HG02943 (cell line): ENCODE measurements around the gene PSMD7.

Experiments
- ATAC-seq: cut with Tn5 transposase; IDR thresholded peaks from one replicate; pipeline ENCODE4 v1.9.1; 2021; ENCODE audit warnings: mild to moderate bottlenecking, low read depth, moderate library complexity; ENCODE audit not compliant: unreplicated experiment

The PSMD7 gene

DNA sequence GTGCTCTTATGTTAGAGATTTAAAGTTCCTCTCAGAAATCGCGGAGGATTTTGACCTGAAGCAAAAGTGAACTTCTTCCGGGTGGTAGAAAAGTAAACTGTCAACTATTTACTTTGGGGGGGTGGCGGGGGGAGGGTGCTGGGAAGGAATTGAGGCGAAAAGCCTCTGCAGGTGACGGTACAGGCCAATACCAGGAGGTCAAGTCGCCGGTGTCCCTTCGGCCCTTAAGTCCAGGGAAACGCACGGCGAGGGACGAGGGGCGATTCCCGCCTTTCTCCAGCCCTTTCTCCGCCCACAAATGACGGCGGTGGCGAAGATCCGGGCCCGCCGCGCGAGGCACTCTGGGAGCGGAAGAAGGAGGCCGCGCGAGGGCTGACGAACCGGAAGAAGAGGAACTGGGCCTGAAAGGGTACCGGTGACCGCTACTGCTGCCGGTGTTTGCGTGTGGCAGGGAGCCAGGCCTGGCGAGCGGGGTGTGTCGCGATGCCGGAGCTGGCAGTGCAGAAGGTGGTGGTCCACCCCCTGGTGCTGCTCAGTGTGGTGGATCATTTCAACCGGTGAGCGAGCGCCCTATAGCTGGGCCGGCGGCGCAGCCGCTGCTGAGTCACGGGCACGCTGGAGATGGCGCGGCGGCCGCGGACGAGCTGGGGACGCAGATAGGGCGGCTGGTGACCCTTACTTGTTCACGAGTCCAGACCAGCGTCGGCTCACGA is at the start of gene PSMD7:
Gene PSMD7 (plus strand): TSS at position 383 of the 713 bp plus-strand sequence. CDS start 101 bp downstream, at position 484.
- peak; percentile 95 for ATAC-seq

DNA sequence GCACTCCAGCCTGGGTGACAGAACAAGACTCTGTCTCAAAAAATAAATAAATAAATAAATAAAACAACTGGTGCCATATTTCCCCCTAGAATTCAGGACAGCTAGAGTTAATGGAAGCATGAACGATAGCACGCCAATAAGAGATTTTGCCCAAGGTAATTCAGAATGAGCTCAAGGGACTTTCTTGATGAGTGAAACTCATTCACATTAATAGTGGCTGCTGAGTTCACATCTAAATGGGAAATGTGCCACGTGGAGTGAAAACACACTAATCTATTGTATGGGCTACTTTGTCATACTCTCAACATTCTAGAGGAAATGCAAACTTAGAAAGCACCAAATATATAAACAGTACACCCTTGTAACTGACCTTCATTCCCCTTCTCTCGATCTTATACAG is 47.4 kb upstream of the PSMD7 start:
- no peak for ATAC-seq

DNA sequence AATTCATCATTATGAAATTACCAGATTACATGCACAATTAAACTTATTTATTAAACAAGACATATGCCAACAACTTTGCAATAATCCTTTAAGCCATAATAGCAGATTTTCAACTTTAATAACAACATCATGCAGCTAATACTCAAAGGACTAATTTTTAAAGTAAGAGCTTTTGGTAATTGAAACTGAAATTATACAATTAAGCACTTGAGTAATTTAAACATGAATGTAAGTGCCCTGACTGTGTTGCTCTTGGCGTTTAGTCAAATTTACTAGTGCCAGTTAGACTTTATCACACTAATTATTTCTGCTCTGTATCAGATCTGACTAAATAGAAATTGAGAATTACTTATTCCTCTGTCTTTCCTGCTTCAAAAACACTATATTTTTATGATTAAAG is 46.8 kb upstream of the PSMD7 start:
- no peak for ATAC-seq

DNA sequence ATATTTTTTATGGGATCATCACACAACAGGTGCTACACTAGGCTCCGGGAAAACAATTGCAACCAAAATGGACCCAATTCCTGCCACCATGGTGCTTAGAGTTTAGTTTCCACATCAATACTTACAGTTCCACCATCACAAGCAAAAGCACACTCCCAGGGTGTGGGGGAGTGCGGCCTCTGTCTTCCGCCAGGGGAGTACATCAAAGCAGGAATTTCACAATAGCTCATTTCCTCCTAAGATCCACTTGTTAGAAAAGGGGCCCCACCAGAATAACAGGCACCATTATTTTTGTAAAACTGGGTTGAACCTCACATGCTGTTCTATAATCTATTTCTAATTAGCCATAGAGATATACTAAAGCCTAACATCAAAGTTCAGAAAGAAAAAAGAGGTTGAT is 44.3 kb upstream of the PSMD7 start:
- ATAC-seq = no peak

DNA sequence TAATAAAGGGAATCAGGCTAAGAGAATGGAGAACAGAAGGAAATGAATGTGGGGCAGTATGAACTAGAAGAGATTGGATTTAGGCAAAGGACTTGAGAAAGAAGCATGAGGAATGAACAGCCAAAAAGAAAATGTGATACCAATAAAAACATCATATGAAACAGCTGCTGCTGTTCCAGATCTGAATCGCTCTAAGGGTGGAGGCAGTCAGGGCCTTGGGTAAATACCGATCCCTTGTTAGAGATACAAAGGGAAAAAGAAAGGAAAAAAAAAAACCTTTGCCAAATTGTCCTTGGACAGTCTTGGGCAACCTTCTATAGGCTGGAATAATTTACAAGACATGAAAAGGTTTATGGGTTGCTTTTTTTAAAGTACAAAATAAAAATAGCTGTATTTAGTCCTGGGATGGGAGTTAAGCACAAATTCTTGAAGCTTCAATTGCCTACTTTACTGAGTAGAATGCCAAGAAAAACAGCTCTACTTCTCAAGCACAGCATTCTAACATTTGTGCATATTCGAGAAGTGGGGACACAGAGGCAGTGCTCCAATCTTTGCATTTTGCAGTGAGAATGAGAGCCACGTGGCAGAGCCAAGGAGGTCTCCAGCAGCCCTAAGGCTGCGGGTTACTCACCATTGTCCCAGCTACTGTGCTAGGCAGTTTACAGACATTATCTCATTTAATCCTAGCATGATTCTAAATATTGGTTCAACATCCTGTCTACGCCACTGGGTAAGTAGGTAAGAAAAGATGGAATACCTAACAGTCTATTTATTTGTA is 43.3 kb upstream of the PSMD7 start:
- no peak for ATAC-seq

DNA sequence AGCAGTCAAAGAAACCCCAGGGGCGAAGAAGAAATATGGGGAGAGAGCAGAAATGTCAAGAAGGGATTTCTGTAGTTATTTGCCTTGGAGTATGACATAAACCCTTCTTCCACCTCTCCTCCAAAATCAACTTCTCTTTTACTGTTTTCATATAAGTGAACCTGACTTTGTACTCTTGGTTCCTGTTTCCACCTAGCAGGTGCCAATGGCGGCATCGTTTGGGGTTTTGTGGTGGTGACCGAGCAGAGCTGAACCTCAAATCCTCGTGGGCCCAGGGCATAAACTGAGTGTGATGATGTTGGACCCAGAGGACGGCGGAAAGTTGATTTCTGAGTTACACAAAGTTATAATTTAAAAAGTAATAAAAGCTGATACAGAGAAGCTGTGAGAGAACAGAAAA is 39.6 kb upstream of the PSMD7 start:
- no peak for ATAC-seq

DNA sequence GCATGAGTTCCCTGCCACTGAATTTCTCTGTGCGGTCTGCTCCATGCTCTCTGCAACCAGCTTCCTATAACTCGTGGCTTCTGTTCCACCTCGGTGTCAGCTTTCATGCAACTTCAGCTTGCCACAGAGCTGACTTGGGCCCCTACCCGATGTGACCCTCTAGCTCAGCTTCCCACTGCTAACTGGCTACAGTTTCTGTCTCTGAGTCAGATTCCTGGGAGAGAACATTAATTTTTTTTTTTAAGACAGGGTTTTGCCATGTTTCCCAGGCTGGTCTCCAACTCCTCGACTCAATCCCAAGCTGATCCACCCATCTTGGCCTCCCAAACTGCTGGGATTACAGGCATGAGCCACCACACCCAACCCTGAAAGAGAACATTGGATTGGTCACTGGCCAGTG is 35.5 kb upstream of the PSMD7 start:
- ATAC-seq = no peak

DNA sequence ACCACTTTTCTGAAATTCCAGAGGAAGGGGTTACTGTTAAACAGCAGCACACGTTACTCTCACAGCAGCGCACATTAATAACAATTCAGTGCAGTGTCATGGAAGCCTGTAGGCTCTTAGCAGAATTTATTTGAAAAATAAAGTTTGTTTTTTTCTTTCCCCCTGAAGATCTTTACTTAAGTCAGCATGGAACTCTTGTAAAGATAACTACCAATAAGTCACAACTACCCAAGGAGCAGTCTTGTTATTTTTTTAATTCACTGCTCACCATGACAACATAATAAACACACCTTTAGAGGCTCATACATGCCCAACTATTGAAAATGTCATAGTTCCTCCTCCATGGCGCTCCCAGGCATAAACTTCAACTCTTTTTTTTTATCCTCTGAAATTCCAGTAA is 31.8 kb upstream of the PSMD7 start:
- no peak for ATAC-seq

DNA sequence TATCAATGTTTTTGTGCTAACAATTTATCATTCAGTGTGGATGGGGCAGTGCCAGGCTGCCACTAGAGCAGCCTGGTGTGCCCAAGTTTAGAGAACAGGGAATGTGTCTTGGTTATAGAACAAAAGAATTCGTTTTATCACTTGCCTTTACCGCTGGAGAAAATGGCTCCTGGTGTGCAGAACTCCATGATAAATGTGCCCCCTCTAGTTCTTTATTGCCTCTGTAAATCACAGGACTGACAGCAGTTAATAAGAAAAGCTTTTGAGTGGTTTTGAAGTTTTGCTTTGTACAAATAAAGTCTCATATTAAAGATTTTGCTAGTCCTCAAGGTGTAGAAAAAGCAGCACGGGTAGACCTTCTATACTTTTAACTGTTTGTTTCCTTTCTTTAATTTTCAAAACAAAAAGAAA is 28.2 kb upstream of the PSMD7 start:
- no peak for ATAC-seq

DNA sequence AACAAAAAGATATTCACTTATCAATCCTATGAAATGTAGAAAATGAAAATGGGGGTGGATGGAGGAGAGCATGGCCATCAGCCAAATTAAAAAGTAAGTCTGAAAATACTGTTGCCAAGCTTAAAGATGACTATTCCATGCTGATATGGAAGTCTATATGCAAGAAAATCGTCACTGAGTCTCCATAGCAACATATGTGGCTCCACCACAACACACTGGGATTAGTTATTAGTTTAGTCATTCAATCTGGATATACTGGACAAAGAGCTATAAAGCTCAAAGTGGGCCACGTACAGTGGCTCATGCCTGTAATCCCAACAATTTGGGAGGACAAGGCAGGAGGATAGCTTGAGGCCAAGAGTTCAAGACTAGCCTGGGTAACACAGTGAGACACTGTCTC is 24.7 kb upstream of the PSMD7 start:
- ATAC-seq = no peak

DNA sequence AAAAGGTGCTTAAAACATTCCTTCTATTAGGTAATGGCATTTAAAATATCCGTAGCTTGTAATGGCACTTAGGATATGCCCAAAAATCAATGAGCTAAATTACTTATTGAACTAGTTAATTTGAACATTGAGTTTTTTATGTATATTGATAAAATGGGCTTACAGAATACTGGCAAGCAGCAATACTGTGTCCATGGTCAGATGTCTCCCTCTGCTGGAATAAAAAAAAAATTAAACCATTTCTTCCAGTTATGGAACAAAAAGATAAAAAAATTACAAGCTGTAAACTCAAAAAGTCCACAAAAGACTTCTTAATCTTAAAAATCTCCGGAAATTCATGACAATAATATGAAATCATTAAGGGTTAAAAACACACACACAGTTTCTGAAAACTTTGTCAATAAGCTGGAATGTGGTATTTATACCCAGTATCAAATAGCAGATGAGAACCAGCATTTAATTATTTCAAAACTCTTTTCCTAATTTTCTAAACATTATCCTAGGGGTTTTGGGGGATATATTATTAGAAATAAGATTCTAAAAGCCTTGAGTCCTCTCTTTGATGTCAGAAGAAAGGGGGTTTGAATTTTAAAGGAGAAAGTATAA is 21.5 kb upstream of the PSMD7 start:
- no peak for ATAC-seq

DNA sequence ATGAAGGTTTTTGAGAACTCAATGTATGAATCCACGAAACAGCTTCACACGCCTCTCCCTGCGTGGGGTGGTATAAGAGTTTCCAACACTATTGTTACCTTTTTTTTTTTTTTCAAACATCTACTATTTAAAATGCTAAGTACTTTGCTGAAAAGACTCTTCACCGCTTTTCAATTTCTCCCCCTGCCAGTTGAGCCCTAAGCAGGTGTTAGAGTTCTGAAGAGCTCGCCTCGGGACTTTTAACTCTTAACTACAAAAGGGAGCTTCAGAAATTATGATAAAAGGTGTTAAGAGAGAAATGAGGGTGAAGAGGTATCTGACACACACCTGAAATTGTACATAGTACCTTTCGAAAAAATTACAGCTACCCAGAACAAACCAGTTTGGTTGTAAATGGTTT is 20.9 kb upstream of the PSMD7 start:
- ATAC-seq = no peak

DNA sequence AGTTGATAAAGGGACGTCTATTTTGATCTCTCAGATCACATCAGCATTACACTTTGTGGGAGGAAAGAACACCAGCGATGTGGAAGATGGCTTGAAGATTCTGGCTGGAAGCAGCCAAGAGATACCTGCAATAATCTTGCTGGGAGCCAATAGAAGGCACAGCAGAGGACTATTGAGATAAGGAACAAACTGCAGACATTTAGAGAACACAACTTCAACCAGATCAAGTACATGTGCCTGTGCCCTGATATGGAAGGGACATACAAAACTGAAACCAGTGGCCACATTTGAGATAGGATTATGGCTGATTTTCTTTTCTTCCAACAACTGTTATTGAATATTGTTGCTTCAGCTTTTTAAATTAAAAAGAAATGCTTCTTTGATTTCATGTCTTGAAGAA is 18.6 kb upstream of the PSMD7 start:
- ATAC-seq = no peak

DNA sequence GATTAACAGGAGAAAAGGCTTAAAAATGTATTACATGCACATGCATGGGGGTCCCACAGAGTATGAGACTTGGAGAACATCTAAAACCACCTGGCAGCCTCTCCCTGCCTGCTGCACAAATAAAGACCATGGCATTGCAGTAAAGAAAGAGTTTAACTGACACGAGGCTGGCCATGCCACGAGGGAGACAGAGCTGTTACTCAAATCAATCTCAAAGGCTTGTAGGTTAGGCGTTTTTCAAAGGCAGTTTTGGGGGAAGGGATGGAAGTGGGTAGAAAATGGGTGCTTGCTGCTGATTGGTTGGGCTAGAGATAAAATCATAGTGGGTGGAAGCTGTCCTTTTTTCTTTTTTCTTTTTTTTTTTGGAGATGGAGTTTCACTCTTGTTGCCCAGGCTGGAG is 17.3 kb upstream of the PSMD7 start:
- no peak for ATAC-seq

DNA sequence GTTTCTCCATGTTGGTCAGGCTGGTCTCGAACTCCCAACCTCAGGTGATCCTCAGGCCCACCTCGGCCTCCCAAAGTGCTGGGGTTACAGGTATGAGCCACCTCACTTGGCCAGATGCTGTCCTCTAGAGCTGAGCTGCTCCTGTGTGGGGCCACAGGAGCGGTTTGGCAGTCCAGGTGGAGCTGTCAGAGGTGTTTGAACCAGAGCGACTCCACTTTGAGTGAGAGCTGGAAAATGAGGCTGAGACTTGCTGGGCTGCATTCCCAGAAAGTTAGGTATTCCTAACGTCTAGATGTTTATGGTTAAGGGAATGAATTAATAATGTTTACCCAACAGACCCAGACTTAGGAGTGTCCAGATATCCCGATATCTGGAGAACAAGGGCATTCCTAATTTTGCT is 16.8 kb upstream of the PSMD7 start:
- ATAC-seq = no peak

DNA sequence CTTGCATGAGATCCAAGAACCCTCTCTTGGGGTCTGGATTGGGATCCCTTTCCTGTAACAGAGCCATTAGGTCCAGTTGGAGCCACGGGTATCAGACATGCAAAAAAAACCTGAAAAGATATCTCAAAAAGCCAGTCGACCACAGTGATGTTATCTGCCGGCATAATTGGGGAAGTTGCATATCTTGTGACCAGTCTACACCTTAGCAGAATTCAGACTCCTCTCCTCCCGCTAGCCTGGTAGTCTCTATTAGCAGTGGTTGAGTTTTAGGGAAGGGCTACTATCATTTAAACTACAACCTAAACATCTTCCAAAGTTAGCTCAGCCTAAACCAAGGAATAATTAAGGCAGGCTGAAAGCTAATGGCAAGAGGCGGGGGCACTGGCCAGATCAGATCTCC is 16.2 kb upstream of the PSMD7 start:
- no peak for ATAC-seq

DNA sequence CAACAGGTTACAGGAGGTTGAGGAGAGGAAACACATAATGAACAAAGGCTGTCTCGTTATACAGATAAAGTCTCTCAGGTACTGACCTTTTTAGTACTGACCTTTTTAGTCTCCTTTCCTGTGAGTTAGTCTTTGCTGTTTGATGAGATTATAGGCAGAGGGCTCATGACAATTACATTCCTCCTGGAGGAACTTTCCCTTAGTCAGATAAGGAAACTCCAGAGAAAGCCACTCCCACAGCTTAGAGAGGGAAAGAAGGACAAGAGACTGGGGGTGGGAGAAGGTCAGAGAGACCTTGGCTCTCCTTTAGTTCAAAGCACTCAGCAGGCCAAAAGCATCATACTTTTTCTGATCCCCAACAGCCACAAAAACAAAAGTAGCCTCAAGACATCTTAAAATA is 15.3 kb upstream of the PSMD7 start:
- no peak for ATAC-seq

DNA sequence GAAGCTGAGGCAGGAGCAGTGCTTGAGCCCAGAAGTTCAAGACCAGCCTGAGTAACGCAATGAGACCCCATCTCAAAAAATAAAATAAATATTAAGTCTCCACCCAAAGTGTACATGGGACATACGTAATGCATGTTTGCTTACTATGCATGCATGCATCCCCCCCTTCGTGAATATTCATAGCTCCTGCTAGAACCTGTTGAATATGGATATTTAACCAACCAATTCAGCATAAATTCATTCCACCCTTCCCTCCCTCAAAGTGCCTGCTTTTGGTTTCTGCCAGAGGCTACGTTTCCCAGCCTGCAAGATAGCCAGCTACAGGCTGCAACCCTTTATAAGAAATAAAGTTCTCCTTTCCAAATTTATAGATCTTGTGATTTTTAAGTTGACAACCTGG is 12.9 kb upstream of the PSMD7 start:
- ATAC-seq = no peak

DNA sequence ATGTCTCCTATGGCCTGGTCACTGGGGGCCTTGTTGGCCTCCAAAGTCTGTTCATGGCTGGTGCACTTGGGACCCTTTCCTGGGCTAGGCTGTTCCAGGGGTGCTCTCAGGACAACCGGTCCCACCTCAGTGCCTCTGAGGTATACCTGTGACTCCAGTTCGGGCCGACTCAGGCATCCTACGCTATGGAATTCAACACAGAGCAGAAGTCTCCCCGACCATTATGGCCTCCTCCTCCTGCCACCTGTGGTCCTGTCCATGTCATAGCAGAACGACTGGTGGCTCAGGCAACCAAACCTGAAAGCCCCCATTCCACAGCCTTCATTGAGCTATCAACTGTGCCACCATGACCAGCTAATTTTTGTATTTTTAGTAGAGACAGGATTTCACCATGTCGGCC is 8.5 kb upstream of the PSMD7 start:
- ATAC-seq = no peak

DNA sequence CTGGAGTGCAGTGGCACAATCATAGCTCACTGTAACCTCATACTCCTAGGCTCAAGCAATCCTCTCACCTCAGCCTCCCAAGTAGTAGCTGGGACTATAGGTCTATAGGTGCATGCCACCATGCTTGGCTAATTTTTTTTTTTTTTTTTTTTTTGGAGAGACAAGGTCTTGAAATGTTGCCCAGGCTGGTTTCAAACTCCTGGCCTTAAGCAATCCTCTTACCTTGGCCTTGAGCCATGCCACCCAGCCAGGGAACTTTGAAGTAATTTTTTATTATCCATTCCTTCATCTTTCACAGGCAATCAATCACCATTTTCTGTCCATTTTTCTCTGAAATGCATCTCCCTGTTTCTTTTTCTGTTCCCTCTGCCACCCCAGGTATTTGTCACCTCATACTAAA is 6.3 kb upstream of the PSMD7 start:
- ATAC-seq = no peak

DNA sequence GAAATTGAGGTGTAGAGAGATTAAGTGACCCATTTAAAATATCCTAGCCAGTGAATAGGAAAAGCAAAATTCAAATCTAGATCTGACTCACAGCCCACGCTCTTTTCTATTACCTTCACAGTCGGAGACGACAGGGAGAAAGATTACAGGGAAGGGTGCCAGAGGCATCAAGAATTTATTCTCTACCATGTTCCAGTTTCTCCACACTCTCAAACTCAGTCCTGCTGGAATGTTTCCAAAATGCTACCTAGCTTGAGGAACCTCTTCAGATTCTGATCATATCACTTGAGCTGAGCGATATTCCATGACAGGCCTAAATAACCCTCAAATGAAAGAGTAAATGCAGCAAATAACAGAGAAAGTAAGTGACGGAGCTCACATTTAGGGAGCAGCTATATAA is 5.4 kb upstream of the PSMD7 start:
- no peak for ATAC-seq
